Activated CD8-positive, alpha-beta memory T cell treated with anti-CD3 and anti-CD28 coated beads, Interleukin-2, amount 10 ng/mL, durations not matched to agents 7 days and 5 days (primary cell): ENCODE data around the gene KMO. TPM values are rescaled to one million over a fixed set of nuclear protein-coding genes. Genes with fewer than 3 reads are reported as not detected.

Experiments
- ATAC-seq: fragments of 150-1000 bp; cut with Tn5 transposase; one replicate; pipeline ENCODE4 v1.10.0; 2021; ENCODE audit warnings: moderate library complexity
- CTCF ChIA-PET: fragments of 350-600 bp; sonication (Branson Sonifier 250); formaldehyde crosslinking; loops from one replicate; lab custom pipeline; 2021; ENCODE audit warnings: antibody characterized with exemption; lab: Charles Lee
- DNase-seq: peaks from one replicate; pipeline ENCODE4 v3.0.0-alpha.2; 2020
- H3K27ac Mint-ChIP-seq: one replicate; pipeline ENCODE4 v1.8.0; 2021; ENCODE audit warnings: mild to moderate bottlenecking, mixed read lengths
- H3K27me3 Mint-ChIP-seq: one replicate; pipeline ENCODE4 v1.8.0; 2021; ENCODE audit warnings: mixed read lengths
- H3K36me3 Mint-ChIP-seq: one replicate; pipeline ENCODE4 v1.8.0; 2021; ENCODE audit warnings: mild to moderate bottlenecking, mixed read lengths
- H3K4me1 Mint-ChIP-seq: one replicate; pipeline ENCODE4 v1.8.0; 2021; ENCODE audit warnings: mixed read lengths
- H3K4me3 Mint-ChIP-seq: one replicate; pipeline ENCODE4 v1.8.0; 2021; ENCODE audit warnings: mild to moderate bottlenecking, moderate library complexity, mixed read lengths
- H3K9me3 Mint-ChIP-seq: one replicate; pipeline ENCODE4 v1.8.0; 2022; ENCODE audit warnings: low read depth, mixed read lengths
- total RNA-seq, 2 experiments: library from RNA; stranded (reverse); gene quantifications; one replicate each; pipeline ENCODE4 v1.2.3, GENCODE V29; 2021

KMO gene
- total RNA-seq, 2 experiments from 2014 or later, result not detected

- Mint-ChIP-seq H3K27me3 (no peaks in the 10 kb centered on the region), H3K36me3 (peaks cover under 1% of the 10 kb centered on the region), H3K27ac (no peak overlapping the region), H3K4me3 (no peak overlapping the region), H3K4me1 (peaks cover 9% of the 10 kb centered on the region), H3K9me3 (no peaks in the 10 kb centered on the region)
- DNase-seq, result no peak
- ATAC-seq, result no peak
- CTCF ChIA-PET, result no interaction called here
Observed at GRCh38 chr1:241608379-241609033, 76.3 kb downstream of the KMO start.

DNA sequence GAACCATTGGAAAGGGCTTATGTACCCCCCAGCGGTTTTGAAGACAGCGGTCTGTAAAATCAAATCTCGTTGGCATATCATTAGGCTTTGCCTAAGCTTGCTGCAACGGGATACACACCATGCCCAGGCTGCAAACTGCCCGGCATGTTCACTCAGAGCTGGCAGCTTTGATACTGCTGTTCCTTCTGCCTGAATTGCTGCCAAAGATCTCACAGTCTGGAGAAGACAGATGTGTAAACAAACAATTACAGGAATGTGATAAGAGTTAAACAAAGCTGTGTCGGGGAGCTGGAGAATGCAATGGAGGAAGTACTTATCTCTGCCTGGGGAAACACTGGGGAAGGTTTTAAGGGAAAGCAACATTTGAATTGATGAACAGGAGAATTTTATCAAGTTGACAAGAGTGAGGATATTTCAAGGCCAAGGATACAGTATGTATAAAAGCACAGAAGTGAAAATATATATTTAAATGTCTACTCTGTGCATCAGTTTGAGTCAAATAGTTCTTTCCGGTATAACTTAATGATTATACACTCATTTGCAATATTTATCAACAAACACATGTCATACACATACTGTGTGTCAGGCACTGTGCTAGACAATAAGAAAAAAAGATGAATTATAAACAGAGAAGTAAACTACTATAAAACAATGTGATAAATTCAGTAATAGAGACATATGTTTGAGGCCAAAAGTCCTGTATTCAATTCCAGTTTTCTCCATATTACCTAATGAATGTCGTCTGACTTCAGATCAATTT, 78.1 kb downstream of the KMO start:
- Mint-ChIP-seq H3K27me3 (no peaks in the 10 kb centered on the region), H3K4me3 (no peak overlapping the region), H3K27ac (no peak overlapping the region), H3K4me1 (peaks cover 17% of the 10 kb centered on the region), H3K9me3 (no peaks in the 10 kb centered on the region), H3K36me3 (no peaks in the 10 kb centered on the region)
- CTCF ChIA-PET, result interaction anchor here (0.6 to 3.1 kb wide), 19 partner anchors 12 to 406 kb away, joined by 3 to 25 read pairs (median 4); partner anchors contain the start of genes CHML, KMO, MAP1LC3C and OPN3
- DNase-seq (no peak), ATAC-seq (no peak)

DNA sequence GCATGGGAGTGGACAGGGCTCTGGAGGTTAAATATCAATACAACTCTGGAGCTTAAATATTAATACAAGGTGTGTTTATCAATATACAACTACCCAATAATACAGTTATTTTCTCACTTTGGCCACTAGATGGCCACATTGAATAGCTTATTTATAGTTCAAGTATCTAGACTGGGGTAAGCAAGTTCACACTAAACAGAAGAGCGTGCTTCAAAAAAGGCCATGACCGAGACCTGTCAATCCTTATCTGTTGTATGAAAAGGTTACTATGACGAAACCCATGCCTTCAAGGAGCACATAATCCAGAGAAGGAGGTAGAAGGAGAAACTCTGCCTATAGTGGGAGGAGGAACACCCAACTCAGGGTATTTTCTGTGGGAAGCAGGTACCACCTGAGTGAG, 78.9 kb downstream of the KMO start:
- peak; percentile 91 for ATAC-seq
- Mint-ChIP-seq H3K36me3 (no peaks in the 10 kb centered on the region), H3K27ac (no peak overlapping the region), H3K27me3 (no peaks in the 10 kb centered on the region), H3K4me3 (no peak overlapping the region), H3K4me1 (peaks cover 17% of the 10 kb centered on the region), H3K9me3 (no peaks in the 10 kb centered on the region)
- CTCF ChIA-PET, result interaction anchor here (0.6 to 3.1 kb wide), 27 partner anchors 9 to 406 kb away, joined by 3 to 25 read pairs (median 4); partner anchors contain the start of genes CHML, KMO, MAP1LC3C and OPN3
- DNase-seq, result no peak

DNA sequence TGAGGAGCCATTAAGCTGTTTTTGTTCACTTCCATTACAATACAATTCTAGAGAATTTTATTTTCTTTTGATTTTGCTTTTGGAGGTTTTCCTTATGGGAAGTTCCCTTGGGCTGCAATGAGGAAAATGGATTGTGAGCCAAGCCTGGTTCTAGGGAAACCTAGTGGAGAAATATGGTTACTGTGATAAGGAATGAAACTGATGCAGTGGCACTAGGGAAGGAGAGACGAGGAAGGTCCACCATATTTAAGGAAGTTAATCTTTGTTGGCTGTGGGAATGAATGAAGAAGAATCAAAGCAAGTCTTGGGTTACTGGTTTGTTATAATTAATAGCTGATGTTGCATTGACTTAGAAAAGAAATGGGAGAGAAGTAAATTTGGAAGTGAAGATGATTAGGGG, 79.6 kb downstream of the KMO start:
- no peak overlapping the region for H3K27ac Mint-ChIP-seq
- DNase-seq, result no peak
- peaks cover 17% of the 10 kb centered on the region for H3K4me1 Mint-ChIP-seq
- H3K4me3 Mint-ChIP-seq, result no peak overlapping the region
- no peaks in the 10 kb centered on the region for H3K36me3 Mint-ChIP-seq
- ATAC-seq, result no peak
- CTCF ChIA-PET, result interaction anchor here (0.8 to 3.1 kb wide), 15 partner anchors 10 to 405 kb away, joined by 3 to 25 read pairs (median 4); no protein-coding TSS in a partner anchor
- H3K27me3 Mint-ChIP-seq, result no peaks in the 10 kb centered on the region
- H3K9me3 Mint-ChIP-seq, result no peaks in the 10 kb centered on the region

GRCh38 chr1:241612533-241613477, 80.6 kb downstream of the KMO start:
- ATAC-seq, result no peak
- no peak overlapping the region for H3K27ac Mint-ChIP-seq
- no peak for DNase-seq

GRCh38 chr1:241614144-241614543, 82.0 kb downstream of the KMO start:
- peaks cover 14% of the 10 kb centered on the region for H3K4me1 Mint-ChIP-seq
- DNase-seq, result peak; percentile 53
- no peaks in the 10 kb centered on the region for H3K27me3 Mint-ChIP-seq
- CTCF ChIA-PET, result interaction anchor here (0.7 to 1.7 kb wide), 3 partner anchors 15 to 384 kb away, joined by 3 to 5 read pairs (median 3); partner anchors contain the start of gene KMO
- H3K36me3 Mint-ChIP-seq, result no peaks in the 10 kb centered on the region
- H3K27ac Mint-ChIP-seq, result no peak overlapping the region
- H3K9me3 Mint-ChIP-seq, result no peaks in the 10 kb centered on the region
- no peak overlapping the region for H3K4me3 Mint-ChIP-seq
- ATAC-seq, result peak; percentile 48

More at GRCh38 chr1:241612533-241613477, 80.6 kb downstream of the KMO start:
- Mint-ChIP-seq H3K4me3 (no peak overlapping the region), H3K36me3 (no peaks in the 10 kb centered on the region), H3K27me3 (no peaks in the 10 kb centered on the region), H3K4me1 (peaks cover 17% of the 10 kb centered on the region), H3K9me3 (no peaks in the 10 kb centered on the region)
- CTCF ChIA-PET, result interaction anchor here (0.8 to 3.1 kb wide), 6 partner anchors 9 to 389 kb away, joined by 3 to 25 read pairs (median 3); partner anchors contain the start of gene KMO

DNA sequence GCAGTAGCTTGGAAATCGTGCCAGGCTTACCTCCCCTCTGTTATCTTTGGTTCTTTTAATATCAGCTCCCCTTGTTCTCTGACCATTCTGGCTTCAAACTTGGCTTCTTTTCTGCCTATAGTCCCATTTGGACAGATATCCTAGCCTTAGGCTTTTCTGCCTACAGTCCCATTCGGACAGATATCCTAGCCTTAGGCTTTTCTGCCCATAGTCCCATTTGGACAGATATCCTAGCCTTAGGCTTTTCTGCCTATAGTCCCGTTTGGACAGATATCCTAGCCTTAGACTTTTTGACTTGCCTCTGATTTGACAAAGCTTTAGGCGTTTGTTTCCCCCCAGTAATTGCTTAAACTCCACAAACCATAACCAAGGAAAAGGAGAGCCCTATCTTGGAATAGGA, 82.4 kb downstream of the KMO start:
- CTCF ChIA-PET, result interaction anchor here (0.7 to 1.1 kb wide), 2 partner anchors 15 to 384 kb away, joined by 3 read pairs; no protein-coding TSS in a partner anchor
- Mint-ChIP-seq H3K36me3 (no peaks in the 10 kb centered on the region), H3K27ac (no peak overlapping the region), H3K27me3 (no peaks in the 10 kb centered on the region), H3K4me3 (no peak overlapping the region), H3K9me3 (no peaks in the 10 kb centered on the region), H3K4me1 (peaks cover 14% of the 10 kb centered on the region)
- ATAC-seq (no peak), DNase-seq (no peak)

- H3K4me3 Mint-ChIP-seq, result no peak overlapping the region
- H3K4me1 Mint-ChIP-seq, result peaks cover 14% of the 10 kb centered on the region
- no peaks in the 10 kb centered on the region for H3K9me3 Mint-ChIP-seq
- CTCF ChIA-PET, result interaction anchor here (1.2 kb wide), 1 partner anchor 12 kb away, joined by 4 read pairs; no protein-coding TSS in a partner anchor
- no peaks in the 10 kb centered on the region for H3K36me3 Mint-ChIP-seq
- H3K27me3 Mint-ChIP-seq, result no peaks in the 10 kb centered on the region
- no peak overlapping the region for H3K27ac Mint-ChIP-seq
- DNase-seq (no peak), ATAC-seq (no peak)
Observed at GRCh38 chr1:241615043-241615974, 83.1 kb downstream of the KMO start.

DNA sequence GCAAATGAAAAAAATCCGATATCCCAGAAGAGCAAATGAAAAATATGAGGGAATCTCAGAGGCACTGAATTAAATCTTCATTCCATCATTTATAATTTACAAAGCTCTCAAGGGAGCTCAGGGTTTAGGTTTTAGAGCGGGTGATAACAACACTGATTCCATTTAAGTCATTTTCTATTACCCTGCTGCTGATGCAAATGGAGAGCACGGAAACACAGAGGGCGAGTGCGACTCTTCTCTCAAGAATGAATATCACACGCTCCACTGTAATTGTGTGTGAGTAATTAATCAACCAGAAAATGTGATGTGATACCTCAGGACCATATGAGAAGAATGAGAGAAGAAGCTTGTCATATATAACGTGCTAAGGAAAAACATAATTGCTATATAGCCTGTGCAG, 85.2 kb downstream of the KMO start:
- no peak for ATAC-seq
- peaks cover 14% of the 10 kb centered on the region for H3K4me1 Mint-ChIP-seq
- no peaks in the 10 kb centered on the region for H3K27me3 Mint-ChIP-seq
- DNase-seq, result no peak
- no peaks in the 10 kb centered on the region for H3K36me3 Mint-ChIP-seq
- H3K4me3 Mint-ChIP-seq, result no peak overlapping the region
- no peaks in the 10 kb centered on the region for H3K9me3 Mint-ChIP-seq
- no peak overlapping the region for H3K27ac Mint-ChIP-seq
- CTCF ChIA-PET, result interaction anchor here (1.1 kb wide), 1 partner anchor 381 kb away, joined by 3 read pairs; the partner anchor contains the start of gene MAP1LC3C

DNA sequence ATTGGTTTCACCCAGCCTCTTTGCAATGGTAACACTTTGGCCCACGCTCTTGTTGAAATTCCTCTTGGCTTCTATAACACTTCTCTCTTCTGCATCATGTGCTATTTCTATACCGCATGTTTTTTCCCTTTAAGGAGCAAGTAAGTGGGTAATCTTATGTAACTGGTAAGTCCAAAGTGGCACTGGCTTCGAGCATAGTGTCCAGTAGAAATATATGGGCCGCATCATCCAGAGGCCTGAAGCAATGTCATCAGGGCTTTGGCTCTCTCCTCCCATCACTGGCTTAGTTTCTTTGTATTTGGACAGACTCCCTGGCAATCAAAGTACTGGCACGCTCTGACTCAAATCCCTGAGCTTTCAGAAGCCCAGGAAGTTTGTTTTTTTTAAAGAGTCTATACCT, 90.5 kb downstream of the KMO start:
- DNase-seq, result no peak
- peaks cover 3% of the 10 kb centered on the region for H3K4me1 Mint-ChIP-seq
- no peak for ATAC-seq
- no peak overlapping the region for H3K27ac Mint-ChIP-seq
- no peaks in the 10 kb centered on the region for H3K27me3 Mint-ChIP-seq
- CTCF ChIA-PET, result no interaction called here
- H3K36me3 Mint-ChIP-seq, result no peaks in the 10 kb centered on the region
- no peaks in the 10 kb centered on the region for H3K9me3 Mint-ChIP-seq
- no peak overlapping the region for H3K4me3 Mint-ChIP-seq

DNA sequence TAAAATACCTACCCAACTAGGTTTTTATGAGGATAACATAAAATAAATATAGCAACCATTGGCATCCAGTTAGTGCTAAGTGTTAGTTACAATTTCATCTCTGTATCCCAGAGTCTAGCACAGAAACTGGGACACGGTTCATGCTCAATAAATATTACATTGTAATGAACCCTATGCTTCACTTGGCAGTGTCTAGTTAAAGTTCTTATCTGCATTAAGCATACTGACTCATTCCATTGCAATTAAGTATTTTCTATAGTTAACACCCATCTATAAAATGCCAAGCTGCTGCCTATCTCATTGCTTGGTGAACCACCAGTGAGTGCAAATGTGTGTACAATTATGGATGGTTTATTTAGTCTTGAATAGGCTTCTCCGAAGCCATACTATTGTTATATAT, 92.8 kb downstream of the KMO start:
- ATAC-seq, result no peak
- peaks cover 12% of the 10 kb centered on the region for H3K4me1 Mint-ChIP-seq
- CTCF ChIA-PET, result no interaction called here

More for the DNA sequence above, 92.8 kb downstream of the KMO start:
- no peaks in the 10 kb centered on the region for H3K36me3 Mint-ChIP-seq
- no peak overlapping the region for H3K4me3 Mint-ChIP-seq
- no peaks in the 10 kb centered on the region for H3K27me3 Mint-ChIP-seq
- H3K9me3 Mint-ChIP-seq, result no peaks in the 10 kb centered on the region
- no peak for DNase-seq
- no peak overlapping the region for H3K27ac Mint-ChIP-seq
